ENCODE results near the gene GPHA2.
A peak's percentile ranks its signal among the peaks of the same experiment; 100 is the strongest.

GPHA2 gene

GRCh38 chr11:64893194-64894069 is 42.3 kb downstream of the GPHA2 start:
- Histone ChIP-seq H3K27ac (ENCODE audit: insufficient read depth, low read length, poor library complexity, severe bottlenecking) (no peak overlapping the region), H3K4me1 (ENCODE audit: control insufficient read depth, insufficient read depth, low read length, poor library complexity, severe bottlenecking) (peaks cover under 1% of the 10 kb centered on the region), H3K36me3 (ENCODE audit: control insufficient read depth, insufficient read depth, low read length) (peaks cover 26% of the 10 kb centered on the region), H3K27me3 (replicated peaks; ENCODE audit: control insufficient read depth, insufficient read depth, low read length, poor library complexity, severe bottlenecking) (no peaks in the 10 kb centered on the region), H3K9me3 (ENCODE audit: control insufficient read depth, low read length) (no peaks in the 10 kb centered on the region), H3K4me3 (ENCODE audit: insufficient read depth, low read depth, low read length, poor library complexity, severe bottlenecking) (no peak overlapping the region)
- DNase-seq, result no peak

GRCh38 chr11:64892838-64893193 is 42.9 kb downstream of the GPHA2 start:
- Histone ChIP-seq H3K4me1 (ENCODE audit: control insufficient read depth, insufficient read depth, low read length, poor library complexity, severe bottlenecking) (peaks cover 5% of the 10 kb centered on the region), H3K36me3 (ENCODE audit: control insufficient read depth, insufficient read depth, low read length) (peaks cover 20% of the 10 kb centered on the region), H3K4me3 (ENCODE audit: insufficient read depth, low read depth, low read length, poor library complexity, severe bottlenecking) (no peak overlapping the region), H3K9me3 (ENCODE audit: control insufficient read depth, low read length) (no peaks in the 10 kb centered on the region), H3K27me3 (replicated peaks; ENCODE audit: control insufficient read depth, insufficient read depth, low read length, poor library complexity, severe bottlenecking) (no peaks in the 10 kb centered on the region), H3K27ac (ENCODE audit: insufficient read depth, low read length, poor library complexity, severe bottlenecking) (no peak overlapping the region)
- no peak for DNase-seq

- no peaks in the 10 kb centered on the region for H3K9me3 ChIP-seq (ENCODE audit: control insufficient read depth, low read length)
These were observed 43.3 kb downstream of the GPHA2 start for GRCh38 chr11:64892411-64892831.

GRCh38 chr11:64891880-64892279 is 43.8 kb downstream of the GPHA2 start:
- H3K4me1 ChIP-seq (ENCODE audit: control insufficient read depth, insufficient read depth, low read length, poor library complexity, severe bottlenecking), result peaks cover 11% of the 10 kb centered on the region
- H3K9me3 ChIP-seq (ENCODE audit: control insufficient read depth, low read length), result no peaks in the 10 kb centered on the region
- H3K36me3 ChIP-seq (ENCODE audit: control insufficient read depth, insufficient read depth, low read length), result peaks cover 12% of the 10 kb centered on the region
- no peak for DNase-seq
- H3K27ac ChIP-seq (ENCODE audit: insufficient read depth, low read length, poor library complexity, severe bottlenecking), result no peak overlapping the region
- H3K27me3 ChIP-seq (replicated peaks; ENCODE audit: control insufficient read depth, insufficient read depth, low read length, poor library complexity, severe bottlenecking), result no peaks in the 10 kb centered on the region
- H3K4me3 ChIP-seq (ENCODE audit: insufficient read depth, low read depth, low read length, poor library complexity, severe bottlenecking), result no peak overlapping the region

More at GRCh38 chr11:64892411-64892831, 43.3 kb downstream of the GPHA2 start:
- H3K4me1 ChIP-seq (ENCODE audit: control insufficient read depth, insufficient read depth, low read length, poor library complexity, severe bottlenecking), result peaks cover 9% of the 10 kb centered on the region
- no peak overlapping the region for H3K27ac ChIP-seq (ENCODE audit: insufficient read depth, low read length, poor library complexity, severe bottlenecking)
- no peak for DNase-seq
- H3K27me3 ChIP-seq (replicated peaks; ENCODE audit: control insufficient read depth, insufficient read depth, low read length, poor library complexity, severe bottlenecking), result no peaks in the 10 kb centered on the region
- no peak overlapping the region for H3K4me3 ChIP-seq (ENCODE audit: insufficient read depth, low read depth, low read length, poor library complexity, severe bottlenecking)
- peaks cover 16% of the 10 kb centered on the region for H3K36me3 ChIP-seq (ENCODE audit: control insufficient read depth, insufficient read depth, low read length)

GRCh38 chr11:64891215-64891848 is 44.4 kb downstream of the GPHA2 start:
- H3K4me3 ChIP-seq (ENCODE audit: insufficient read depth, low read depth, low read length, poor library complexity, severe bottlenecking), result no peak overlapping the region
- H3K27me3 ChIP-seq (replicated peaks; ENCODE audit: control insufficient read depth, insufficient read depth, low read length, poor library complexity, severe bottlenecking), result no peaks in the 10 kb centered on the region
- no peaks in the 10 kb centered on the region for H3K9me3 ChIP-seq (ENCODE audit: control insufficient read depth, low read length)
- H3K4me1 ChIP-seq (ENCODE audit: control insufficient read depth, insufficient read depth, low read length, poor library complexity, severe bottlenecking), result peaks cover 11% of the 10 kb centered on the region
- peaks cover 12% of the 10 kb centered on the region for H3K36me3 ChIP-seq (ENCODE audit: control insufficient read depth, insufficient read depth, low read length)
- H3K27ac ChIP-seq (ENCODE audit: insufficient read depth, low read length, poor library complexity, severe bottlenecking), result no peak overlapping the region
- no peak for DNase-seq

- no peaks in the 10 kb centered on the region for H3K9me3 ChIP-seq (ENCODE audit: control insufficient read depth, low read length)
- no peak for DNase-seq
- peaks cover 17% of the 10 kb centered on the region for H3K4me1 ChIP-seq (ENCODE audit: control insufficient read depth, insufficient read depth, low read length, poor library complexity, severe bottlenecking)
- H3K27me3 ChIP-seq (replicated peaks; ENCODE audit: control insufficient read depth, insufficient read depth, low read length, poor library complexity, severe bottlenecking), result no peaks in the 10 kb centered on the region
- H3K36me3 ChIP-seq (ENCODE audit: control insufficient read depth, insufficient read depth, low read length), result peaks cover 6% of the 10 kb centered on the region
- no peak overlapping the region for H3K27ac ChIP-seq (ENCODE audit: insufficient read depth, low read length, poor library complexity, severe bottlenecking)
- no peak overlapping the region for H3K4me3 ChIP-seq (ENCODE audit: insufficient read depth, low read depth, low read length, poor library complexity, severe bottlenecking)
These were observed 45.2 kb downstream of the GPHA2 start for GRCh38 chr11:64890522-64890939.

GRCh38 chr11:64888729-64889511 is 46.8 kb downstream of the GPHA2 start:
- H3K4me1 ChIP-seq (ENCODE audit: control insufficient read depth, insufficient read depth, low read length, poor library complexity, severe bottlenecking), result peaks cover 21% of the 10 kb centered on the region
- H3K27me3 ChIP-seq (replicated peaks; ENCODE audit: control insufficient read depth, insufficient read depth, low read length, poor library complexity, severe bottlenecking), result no peaks in the 10 kb centered on the region
- H3K27ac ChIP-seq (ENCODE audit: insufficient read depth, low read length, poor library complexity, severe bottlenecking), result no peak overlapping the region
- H3K36me3 ChIP-seq (ENCODE audit: control insufficient read depth, insufficient read depth, low read length), result no peaks in the 10 kb centered on the region
- H3K9me3 ChIP-seq (ENCODE audit: control insufficient read depth, low read length), result no peaks in the 10 kb centered on the region
- DNase-seq, result no peak
- H3K4me3 ChIP-seq (ENCODE audit: insufficient read depth, low read depth, low read length, poor library complexity, severe bottlenecking), result no peak overlapping the region

- DNase-seq, result no peak
- peak overlapping the region; percentile 24 for H3K4me3 ChIP-seq (ENCODE audit: insufficient read depth, low read depth, low read length, poor library complexity, severe bottlenecking)
- peaks cover 21% of the 10 kb centered on the region for H3K4me1 ChIP-seq (ENCODE audit: control insufficient read depth, insufficient read depth, low read length, poor library complexity, severe bottlenecking)
- no peak overlapping the region for H3K27ac ChIP-seq (ENCODE audit: insufficient read depth, low read length, poor library complexity, severe bottlenecking)
- H3K9me3 ChIP-seq (ENCODE audit: control insufficient read depth, low read length), result no peaks in the 10 kb centered on the region
- H3K36me3 ChIP-seq (ENCODE audit: control insufficient read depth, insufficient read depth, low read length), result no peaks in the 10 kb centered on the region
- H3K27me3 ChIP-seq (replicated peaks; ENCODE audit: control insufficient read depth, insufficient read depth, low read length, poor library complexity, severe bottlenecking), result no peaks in the 10 kb centered on the region
These were observed 47.3 kb downstream of the GPHA2 start for GRCh38 chr11:64888406-64888728.

GRCh38 chr11:64887757-64888405 is 47.8 kb downstream of the GPHA2 start:
- Histone ChIP-seq H3K27ac (ENCODE audit: insufficient read depth, low read length, poor library complexity, severe bottlenecking) (peak overlapping the region; percentile 7), H3K27me3 (replicated peaks; ENCODE audit: control insufficient read depth, insufficient read depth, low read length, poor library complexity, severe bottlenecking) (no peaks in the 10 kb centered on the region), H3K4me3 (ENCODE audit: insufficient read depth, low read depth, low read length, poor library complexity, severe bottlenecking) (peak overlapping the region; percentile 24), H3K4me1 (ENCODE audit: control insufficient read depth, insufficient read depth, low read length, poor library complexity, severe bottlenecking) (peaks cover 21% of the 10 kb centered on the region), H3K36me3 (ENCODE audit: control insufficient read depth, insufficient read depth, low read length) (no peaks in the 10 kb centered on the region), H3K9me3 (ENCODE audit: control insufficient read depth, low read length) (no peaks in the 10 kb centered on the region)
- DNase-seq, result peak; percentile 69 to 80 (median 76)

Data from effector memory CD4-positive, alpha-beta T cell (primary cell).